Activated naive CD4-positive, alpha-beta T cell treated with anti-CD3 and anti-CD28 coated beads, Interleukin-2, amount 50 U/mL, for 16 hours (primary cell): ENCODE measurements around the gene FBN2.
"Not testable (repeated sequence)": the region's sequence is repeated elsewhere in the genome, so short reads cannot be mapped to it uniquely, and the experiment has no call there.

Experiments used
- DNase-seq: peaks from one replicate; pipeline ENCODE4 v3.0.0-alpha.2; 2020

FBN2 gene

DNA sequence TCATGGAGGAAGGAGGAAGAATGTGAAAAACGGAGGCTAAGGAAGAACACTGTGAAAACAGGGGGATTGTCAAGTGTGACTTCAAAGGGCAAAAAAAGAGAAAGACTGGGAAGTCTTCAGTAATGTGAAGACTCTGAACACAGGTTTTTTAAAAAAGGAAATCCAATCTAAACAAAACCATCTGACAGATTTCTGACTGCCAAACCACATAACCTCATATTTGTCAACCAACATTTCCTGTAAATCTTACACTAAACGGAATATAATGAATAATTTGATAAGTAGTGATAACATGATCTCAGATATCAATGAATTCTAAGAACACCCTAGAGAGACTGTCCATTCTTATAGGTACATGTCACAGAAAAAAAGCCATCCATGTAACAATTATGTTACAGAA lies 124.7 kb downstream of the FBN2 start:
- no peak for DNase-seq

DNA sequence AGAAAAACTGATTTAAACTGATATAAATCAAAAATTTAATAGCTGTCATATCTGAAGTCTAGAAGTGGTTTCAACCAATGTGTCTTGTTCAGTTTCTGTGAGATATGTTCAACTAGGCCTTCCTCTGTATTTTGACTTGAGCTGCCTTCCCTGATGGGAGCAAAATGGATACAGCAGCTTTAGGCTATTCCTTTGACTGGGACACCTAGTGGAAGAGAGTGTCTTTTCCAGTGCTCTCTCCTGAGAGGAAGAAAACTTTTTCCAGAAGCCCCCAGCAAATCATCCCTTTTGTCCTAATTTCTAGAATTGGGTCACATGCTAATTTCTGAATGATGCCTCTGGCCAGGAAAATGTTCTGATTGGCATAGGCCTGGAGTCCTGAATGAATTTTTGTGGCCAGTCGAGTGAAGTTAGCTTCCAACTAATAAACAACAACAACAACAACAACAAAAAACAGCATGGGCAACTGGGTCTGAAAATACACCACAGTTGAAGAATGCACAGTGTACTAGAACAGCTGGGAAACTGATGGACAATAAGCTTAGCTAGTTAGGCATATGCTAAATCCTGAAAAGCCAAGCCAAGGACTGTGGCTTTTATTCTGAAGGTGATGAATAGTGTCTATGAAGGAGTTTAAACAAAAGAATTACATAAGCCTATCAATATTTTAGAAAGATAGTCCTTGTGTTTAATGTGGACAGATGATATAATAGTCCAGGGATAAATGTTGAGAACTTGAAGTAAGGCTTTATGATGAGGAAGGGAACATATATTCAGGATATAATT lies 125.7 kb downstream of the FBN2 start:
- DNase-seq, result no peak

DNA sequence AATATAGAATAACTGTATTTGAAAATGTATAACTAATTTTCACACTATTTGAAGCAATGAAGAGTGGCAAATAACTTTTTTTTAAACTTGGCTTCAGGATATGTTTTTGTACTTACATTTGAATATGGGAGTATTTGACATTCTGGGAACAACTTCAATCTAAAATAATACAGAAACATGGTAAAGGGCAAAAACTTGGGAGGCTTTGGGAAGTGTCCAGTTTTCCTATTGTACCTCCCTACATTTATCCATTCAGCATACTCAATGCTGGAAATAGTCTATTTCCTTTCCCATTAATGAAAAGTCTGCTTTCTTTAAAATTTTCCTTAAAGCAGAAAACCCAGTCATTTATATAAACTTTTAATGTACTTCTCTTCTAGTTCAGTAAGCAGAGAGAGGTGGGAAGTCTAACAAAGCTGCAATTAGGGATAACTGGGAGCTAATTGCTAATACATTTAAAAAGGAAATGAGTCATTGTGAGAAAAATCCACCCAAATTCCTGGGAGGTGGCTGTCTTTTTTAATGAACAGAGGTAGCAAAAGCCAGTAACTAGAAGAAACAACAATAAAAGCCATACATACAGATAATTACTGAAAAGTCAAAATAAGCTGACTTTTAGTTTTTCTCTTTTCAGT lies 128.8 kb downstream of the FBN2 start:
- no peak for DNase-seq

DNA sequence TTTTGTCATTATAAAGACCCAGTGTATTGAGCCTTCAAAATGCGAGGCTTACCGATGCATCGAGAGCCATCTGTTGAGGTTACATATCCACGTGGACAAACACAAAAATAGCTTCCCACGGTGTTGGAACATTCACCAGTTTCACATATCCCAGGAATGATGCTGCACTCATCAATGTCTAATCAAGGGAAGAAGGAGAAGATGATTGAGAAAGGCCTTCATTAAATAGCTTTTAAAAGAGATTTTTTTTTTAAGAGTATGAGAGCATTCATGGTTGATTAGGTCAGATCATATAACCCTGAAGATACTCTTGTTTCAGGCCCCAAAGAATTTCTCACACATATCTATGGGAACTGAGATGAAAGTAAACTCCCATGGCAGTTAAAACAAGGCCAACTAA lies 129.4 kb downstream of the FBN2 start:
- no peak for DNase-seq

DNA sequence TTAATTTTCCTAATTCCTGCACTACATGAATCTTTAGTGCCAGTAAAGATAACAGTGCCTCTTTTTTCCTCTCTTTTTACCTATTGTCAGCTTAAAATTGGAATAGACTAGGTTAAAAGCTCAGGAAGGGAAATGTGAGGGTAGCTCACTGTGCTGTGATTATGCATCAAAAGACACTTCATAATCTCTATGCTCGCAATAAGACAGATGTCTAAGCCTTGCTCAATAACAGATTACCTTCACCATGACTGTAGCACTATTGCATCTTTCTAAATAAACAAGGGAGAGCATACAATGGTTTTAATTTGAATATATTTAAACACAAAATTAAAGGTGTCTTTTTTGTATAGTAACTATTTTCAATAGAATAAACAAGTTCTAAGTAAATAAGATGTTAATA lies 130.1 kb downstream of the FBN2 start:
- no peak for DNase-seq

DNA sequence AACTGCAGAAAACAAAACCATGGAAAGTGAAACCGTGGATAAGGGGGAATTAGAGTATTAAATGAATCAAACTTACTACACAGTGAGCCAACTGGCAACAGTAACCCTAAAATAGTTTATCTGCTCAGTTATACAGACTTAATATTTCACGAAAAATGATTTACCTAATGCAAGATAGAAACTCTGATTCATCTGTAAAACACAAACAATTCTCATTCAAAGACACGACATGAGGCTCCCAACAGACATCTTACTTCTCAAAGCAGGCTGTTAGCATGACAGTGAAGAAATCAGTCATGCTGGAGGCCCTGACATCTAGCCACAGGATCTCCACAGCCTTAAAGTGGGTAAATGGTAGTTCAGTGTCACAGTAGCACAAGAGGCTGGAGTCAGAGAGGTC lies 131.2 kb downstream of the FBN2 start:
- no peak for DNase-seq

DNA sequence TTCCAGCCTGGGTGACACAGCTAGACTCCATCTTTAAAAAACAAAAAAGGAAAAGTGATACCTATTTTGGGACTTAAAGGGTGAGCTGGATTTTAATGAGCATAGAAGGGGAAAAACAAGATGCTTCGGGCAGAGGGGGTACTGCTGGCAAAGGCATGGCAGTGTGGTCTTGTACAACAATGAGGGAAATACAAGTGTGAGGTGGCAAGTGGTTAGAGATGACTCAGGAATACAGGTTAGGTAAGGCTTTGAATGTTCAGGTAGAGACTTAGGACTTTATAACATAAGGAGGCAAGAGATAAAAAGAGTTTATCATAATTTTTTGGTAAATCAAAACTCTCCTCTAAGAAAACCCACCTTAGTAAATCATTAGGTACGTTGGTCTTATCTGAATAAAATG lies 132.9 kb downstream of the FBN2 start:
- DNase-seq, result no peak

DNA sequence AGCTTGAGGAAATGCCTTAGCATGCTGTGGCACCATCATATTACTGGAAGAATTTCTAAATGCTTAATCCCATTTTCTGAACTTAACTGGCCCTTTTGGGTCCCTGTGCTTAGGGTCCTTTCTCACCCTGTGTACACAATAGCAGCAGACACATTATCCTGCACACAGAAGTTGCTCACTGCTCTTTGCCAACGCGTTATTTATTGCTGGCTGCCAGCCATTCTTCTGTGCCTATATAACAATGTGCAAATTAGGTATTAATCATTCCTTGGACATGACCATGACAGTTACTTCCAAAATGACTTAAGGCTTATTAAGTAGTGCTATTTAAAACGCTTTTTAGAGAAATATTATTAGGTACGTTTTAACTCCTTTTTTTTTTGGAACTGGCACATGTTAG lies 134.7 kb downstream of the FBN2 start:
- no peak for DNase-seq

DNA sequence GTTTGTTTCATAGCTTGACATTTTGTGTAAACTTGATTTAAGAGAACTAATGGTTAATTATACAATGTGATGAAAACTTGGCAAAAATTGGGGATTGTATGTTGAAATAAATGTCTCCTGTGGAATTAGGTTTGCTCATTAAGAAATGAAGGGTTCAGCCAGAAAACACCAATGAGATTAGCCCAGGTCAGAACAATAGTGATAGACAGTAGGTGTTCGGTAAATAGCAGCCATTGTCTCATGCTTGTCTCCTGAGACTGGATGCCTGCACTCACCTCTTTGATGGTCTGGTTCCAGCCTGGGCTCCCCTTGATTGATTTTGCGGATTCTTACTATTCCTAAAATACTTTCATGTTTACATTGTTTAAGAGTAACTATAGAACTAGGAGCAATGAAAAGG lies 135.5 kb downstream of the FBN2 start:
- DNase-seq, result no peak

DNA sequence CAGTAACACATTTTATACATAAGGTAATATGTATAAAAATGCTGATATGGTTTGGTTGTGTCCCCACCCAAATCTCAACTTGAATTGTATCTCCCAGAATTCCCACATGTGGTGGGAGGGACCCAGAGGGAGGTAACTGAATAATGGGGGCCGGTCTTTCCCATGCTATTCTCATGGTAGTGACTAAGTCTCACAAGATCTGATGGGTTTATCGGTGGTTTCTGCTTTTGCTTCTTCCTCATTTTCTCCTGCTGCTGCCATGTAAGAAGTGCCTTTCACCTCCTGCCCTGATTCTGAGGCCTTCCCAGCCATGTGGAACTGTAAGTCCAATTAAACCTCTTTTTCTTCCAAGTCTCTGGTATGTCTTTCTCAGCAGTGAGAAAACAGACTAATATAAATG lies 137.3 kb downstream of the FBN2 start:
- DNase-seq, result not testable (repeated sequence)

DNA sequence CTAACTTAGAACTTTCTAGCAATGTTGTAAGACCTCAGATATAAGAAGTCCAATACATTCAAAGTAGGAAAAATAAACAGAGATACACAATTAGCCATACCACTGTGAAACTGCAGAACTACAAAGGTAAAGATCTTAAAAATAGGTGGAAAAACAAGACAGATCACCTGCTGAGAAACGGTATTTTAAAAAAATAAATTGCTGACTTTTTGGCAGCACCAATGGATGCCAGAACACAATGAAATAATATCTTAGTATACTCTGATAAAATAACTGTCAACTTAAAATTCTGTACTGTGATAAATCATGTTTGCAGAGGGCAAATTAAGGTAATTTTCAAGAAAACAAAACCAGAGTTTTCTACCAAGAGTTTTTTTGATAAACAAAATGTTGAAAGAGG lies 138.9 kb downstream of the FBN2 start:
- DNase-seq, result no peak

DNA sequence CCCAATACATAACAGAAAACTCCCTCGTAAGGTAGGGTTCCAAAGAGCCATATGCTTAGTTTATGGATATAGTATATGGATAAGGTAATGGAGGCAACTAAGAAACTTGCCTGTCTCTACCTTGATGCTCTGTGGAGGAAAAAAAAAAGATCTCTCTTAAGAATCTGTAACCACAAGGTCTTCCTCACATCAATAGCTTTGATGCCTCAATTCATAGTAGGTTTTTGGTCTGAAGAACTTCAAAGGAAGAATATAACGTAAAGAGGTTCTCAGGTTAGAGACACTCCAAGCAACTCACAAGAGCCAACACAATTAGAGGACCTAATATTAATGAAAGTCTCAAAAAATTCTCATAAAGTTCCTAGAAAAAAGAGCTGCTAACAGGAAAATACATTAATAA lies 140.2 kb downstream of the FBN2 start:
- DNase-seq, result no peak

DNA sequence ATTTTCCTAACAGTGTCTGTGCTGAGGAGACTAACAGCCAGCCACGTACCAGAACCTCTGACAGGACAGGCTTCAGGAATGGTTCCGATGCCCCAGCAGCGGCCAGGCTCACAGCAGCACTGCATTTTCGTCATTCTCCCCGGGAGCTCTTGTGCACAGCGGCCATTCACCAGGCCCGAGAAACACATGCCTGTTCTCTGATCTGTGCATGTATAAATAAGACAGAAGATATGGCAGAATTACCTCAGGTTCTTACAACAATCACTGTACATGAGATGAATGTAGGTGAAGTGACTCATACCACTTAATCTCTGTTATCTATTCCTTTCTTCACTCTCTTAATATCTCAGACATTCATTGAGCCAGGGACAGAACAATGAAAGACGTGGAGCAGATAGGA lies 143.0 kb downstream of the FBN2 start:
- DNase-seq, result no peak

DNA sequence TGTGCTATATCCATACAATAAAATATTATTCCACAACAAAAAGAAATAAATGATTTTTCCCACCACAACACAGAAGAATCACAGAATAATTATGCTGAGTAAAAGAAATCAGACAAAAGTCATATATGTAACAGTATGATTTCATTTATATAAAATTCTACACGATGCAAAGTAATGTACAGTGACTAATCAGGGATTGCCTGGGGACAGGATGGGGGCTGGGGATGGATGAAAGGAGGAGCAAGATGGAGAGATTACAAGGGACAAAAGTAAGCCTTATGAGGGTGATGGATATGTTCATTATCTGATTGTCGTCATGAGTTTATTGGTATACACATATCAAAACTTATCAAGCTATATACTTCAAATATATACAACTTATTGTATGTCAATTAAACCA lies 154.0 kb downstream of the FBN2 start:
- DNase-seq, result no peak

DNA sequence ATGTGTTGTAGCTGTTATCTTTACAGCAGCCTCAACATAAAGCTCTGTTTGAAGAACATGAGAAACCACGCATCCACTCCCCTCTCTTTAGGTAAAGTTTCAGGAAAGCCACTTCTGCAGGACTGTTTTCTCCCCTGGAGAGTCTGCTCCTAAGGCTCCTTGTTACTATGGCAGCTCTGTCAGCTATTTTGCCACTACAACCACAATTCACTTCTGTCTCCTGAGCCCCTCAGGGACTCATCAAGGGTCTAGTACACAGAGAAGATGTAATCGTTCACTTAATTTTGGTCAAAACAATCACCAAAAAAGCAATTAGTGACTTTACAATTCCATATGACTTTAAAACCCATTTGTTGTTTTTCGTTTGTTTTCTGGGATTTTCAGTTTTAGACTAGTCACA lies 157.7 kb downstream of the FBN2 start:
- no peak for DNase-seq

DNA sequence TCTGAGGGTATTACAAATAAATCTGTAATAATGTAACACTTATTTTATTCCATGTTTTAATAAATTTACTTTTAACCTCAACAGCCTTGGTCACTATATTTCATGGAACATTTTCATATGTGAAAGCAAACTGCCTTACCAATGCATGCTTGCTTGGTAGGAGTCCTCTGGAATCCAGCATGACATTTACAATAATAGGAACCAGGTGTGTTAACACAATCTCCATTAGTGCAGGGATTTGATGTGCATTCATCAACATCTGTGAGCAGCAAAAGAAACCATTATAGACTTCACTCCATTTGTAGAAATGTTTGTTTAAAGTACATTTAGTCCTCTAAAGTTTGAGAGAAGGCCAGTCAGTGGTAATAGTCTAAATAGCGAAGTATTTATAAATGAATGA lies 159.4 kb downstream of the FBN2 start:
- no peak for DNase-seq

DNA sequence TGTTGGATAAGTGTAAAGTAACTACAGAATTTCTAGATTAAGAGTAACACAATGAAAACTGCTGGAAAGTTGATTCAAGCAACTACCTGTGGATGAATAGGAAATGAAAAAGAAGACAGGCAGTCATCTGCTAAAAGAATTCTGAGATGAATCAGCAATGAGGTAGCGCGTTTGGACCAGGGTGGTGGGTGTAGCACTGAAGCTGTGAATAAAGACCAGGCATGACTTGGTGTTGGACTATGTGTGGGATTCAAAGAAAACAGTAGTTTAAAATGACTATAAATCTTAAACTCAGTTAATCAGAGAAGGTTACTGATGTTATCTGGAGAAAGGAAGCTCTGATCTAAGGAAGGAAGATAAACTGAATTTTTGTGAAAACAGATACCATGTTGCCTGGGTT lies 159.8 kb downstream of the FBN2 start:
- no peak for DNase-seq

DNA sequence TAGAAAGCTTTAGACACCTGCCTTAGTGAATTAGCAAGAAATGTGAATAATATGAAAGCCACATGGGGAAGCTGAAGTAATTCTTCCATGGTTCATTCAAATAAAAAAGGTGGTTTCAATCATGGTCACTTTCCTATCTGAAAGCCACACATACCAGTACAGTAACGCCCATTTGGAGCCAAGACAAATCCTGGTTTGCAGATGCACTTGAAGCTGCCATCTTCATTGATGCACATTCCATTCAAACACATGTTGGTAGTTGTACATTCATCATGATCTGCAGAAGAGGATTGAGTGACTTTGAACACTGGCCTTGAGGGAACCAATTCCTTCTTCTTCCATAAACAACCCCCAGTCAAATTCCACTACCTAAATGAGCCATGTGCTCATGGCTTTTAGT lies 161.5 kb downstream of the FBN2 start:
- DNase-seq, result no peak

DNA sequence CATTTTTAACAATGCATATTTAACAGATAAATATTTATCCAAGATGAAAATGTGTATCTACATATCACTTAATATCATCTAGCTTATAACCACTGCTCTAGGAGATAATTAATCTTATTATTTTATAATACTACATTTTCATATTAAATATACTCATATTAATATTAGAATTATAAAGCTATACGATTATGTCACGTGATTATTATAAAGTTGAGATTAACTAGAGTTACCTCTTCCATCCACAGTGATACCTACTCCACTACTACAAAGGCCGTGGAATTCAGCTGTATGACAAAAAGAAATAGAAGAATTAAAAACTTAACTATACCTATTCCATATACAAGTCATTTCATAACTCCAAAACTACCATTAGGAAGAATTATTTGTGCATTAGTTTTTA lies 171.9 kb downstream of the FBN2 start:
- DNase-seq, result no peak

DNA sequence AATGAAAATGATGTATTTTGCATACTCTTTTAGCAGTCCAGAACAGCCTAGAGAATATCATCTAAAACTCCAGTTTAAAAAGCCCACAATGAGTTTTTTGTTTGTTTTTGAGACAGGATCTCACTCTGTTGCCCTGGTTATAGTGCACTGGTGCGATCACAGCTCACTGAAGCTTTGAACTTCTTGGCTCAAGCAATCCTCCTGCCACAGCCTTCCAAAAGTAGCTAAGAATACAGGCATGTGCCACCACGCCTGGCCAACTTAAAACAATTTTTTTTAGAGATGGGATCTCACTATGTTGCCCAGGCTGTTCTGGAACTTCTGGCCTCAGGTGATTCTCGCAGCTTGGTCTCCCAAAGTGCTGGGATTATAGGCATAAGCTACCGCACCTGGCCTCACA lies 175.7 kb downstream of the FBN2 start:
- no peak for DNase-seq

DNA sequence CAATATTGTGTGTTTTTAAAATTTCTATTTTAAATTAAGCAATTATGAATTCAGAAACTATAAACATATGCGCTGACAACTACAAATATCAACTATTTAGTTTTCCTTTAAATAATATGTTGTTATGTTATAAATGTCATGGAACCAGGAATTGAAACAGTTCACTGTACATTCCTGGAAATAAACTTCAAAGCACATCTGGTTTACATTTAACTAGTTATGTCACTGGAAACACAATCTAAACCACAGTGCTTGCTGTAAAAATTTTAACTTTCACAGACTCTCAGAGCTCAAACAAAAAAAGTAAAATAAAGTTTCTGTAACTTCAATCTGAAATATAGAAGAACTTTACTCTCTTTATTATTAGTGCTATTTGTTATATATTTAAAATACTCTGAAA lies 179.2 kb downstream of the FBN2 start:
- no peak for DNase-seq

DNA sequence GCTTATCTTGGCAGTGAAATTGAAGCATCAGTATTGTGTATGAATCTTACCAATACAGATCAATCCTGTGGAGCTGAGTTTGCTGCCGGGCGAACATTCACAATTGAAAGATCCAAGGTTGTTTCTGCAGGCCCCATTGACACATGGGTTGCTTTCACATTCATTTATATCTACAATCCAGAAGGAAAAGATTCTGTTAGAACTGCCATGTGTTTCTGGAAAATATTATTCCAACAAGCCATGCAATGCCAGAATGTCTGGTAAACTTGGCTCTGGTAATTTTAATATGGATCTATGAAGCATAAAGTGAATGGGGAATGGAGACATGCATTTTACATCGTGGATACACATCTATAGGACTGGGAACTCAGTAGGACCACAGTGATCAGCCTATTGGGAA lies 180.8 kb downstream of the FBN2 start:
- DNase-seq, result no peak

DNA sequence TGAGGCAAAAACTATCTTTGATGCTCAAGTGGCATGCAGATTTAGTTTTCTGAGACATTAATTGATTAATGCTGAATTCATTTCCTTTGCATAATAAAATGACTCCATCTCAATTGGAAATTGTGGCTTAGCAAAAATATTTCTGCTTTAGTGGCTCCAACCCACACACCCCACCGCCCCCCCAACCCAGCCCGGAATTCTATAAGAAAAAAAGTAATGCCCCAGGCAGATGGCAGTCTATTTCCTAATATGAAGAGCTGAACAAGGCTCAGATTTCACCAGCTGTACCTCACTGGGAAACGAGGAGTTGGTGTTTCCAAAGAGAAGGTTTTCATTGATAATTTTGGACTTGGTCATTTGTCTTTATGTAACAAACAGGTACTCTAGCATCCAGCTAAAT lies 182.1 kb downstream of the FBN2 start:
- no peak for DNase-seq

DNA sequence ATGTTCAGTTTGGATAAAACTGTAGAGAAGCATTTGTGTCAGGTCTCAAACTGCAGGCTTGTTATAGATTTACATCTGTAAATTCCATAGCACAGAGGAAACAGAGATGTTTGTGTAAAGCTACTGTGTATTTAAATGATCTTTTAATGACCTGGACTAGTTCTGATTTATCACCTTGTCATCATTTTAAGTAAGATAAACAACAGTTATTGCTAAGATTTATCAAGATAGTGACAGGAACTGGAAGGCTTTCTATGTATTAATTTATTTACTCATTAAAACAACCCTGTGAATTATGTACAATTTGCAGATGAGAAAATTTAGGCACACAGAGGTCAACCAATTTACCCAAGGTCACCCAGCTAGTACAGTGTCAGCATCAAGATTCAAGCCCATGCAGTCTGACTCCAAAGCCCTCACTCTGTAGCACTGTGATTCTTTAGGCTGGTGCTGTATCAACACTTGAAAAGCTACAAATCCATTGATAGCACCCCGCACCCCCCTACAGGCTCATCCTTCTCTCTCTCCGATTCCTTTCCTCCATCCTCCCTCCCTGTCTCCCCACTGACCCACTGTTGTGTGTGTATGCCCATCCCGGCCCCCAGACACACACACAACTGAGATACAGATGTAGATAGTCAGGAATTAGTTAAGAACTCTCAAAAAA lies 184.5 kb downstream of the FBN2 start:
- no peak for DNase-seq

DNA sequence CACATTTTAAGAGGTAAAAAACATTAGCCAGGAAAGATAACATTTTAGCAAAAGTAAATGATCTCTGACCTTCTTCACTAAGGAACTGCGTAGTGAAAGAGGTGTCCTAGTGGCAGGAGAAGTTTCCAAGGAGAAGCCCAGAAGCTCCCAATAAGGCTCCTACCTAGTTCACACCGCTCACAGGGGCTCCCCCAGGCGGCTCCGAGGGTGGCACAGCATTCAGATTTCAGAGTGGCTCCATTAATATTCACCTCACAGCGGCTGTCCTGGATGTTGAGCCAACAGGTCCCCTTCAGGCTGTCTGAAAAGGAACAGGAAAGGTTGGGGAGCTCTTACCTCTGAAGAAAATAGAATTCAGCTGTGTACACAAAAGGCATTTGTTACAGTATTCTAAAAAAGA lies 187.3 kb downstream of the FBN2 start:
- no peak for DNase-seq
